GM21423 (cell line): ENCODE results near the gene GLI2.

Source experiments
- ATAC-seq: cut with Tn5 transposase; IDR thresholded peaks from one replicate; pipeline ENCODE4 v1.9.1; 2021; ENCODE audit warnings: mild to moderate bottlenecking, moderate library complexity; ENCODE audit not compliant: unreplicated experiment

GLI2 gene

GRCh38 chr2:120711694-120712093 is 24.0 kb upstream of the GLI2 start:
- no peak for ATAC-seq

- ATAC-seq = no peak
Observed at GRCh38 chr2:120712180-120712681, 23.4 kb upstream of the GLI2 start.

GRCh38 chr2:120715353-120715752 is 20.3 kb upstream of the GLI2 start:
- ATAC-seq = no peak

GRCh38 chr2:120715941-120716340 is 19.7 kb upstream of the GLI2 start:
- ATAC-seq = no peak

DNA sequence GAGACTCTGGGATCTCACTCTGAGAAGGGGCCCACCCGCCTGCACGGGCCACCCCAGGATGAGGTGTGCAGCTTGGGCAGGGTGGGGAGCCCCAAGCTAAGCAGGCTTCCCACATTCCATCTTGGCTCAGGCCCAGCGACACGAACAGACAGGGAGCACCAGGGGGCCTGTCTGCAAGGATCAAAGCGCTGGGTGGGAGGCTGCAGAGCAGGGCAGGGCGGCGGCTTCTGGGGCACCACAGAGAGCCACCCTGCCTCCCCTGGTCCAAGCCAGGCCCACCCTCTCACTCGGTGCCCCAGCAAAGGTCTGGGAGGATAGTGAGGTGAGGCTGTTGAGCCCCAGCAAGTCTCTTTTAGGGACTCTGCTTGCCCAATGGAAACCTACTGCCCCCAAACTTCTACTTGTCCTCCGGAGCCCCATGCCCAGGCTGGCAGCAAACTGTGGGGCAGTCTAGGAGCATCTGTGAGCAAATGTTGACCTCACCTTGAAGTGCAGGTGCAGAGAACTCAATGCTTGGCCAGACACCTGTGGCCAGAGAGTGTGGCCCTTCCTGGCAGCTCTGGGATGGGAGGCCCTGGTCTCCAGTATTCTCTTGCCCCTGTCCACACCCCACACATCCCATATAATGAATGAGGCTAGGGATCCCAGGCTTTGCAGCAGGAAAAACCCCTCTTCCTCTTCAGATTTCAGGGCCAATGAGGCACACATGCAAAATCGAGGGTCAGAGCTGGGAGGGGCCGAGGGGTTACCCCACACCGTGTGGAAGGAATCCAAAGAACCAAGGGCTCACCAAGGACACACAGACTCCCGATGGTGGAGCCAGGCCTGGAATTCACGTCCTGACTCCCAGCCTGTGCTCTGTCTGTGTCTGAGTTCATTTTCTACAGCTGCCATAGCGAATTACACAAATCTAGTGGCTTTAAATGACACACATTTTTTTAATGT is 18.8 kb upstream of the GLI2 start:
- no peak for ATAC-seq

GRCh38 chr2:120719491-120719890 is 16.2 kb upstream of the GLI2 start:
- no peak for ATAC-seq

- no peak for ATAC-seq
Observed at GRCh38 chr2:120720231-120720630, 15.4 kb upstream of the GLI2 start.

DNA sequence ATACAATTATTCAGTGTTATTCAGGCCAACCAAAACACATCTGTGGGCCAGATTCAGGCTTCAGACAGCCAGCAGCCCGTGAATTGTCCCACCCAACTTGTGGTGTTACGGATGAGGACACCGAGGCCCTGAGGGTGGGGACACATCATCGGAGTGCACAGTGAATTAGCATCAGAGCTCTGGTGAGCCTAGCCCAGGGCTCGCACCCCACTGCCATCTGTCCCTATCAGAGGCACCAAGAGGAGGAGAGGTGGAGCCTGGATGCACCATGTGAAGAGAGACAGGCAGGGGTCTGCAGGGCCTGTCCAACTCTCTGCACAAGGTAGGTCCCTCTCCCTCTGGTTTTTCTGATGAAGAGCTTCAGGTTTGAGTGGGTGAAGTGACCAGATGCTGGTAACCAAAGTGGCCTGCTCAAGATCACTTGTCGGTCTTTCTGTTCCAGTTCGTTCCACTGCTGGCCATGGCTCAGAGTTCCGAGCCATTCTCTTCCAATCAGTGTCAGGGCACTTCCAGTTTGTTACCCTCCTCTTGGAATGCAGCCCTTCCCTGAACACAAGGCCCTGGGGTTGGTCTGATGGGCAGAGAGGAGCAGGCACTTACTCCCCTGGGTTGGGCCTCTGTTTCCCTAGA is 14.8 kb upstream of the GLI2 start:
- no peak for ATAC-seq

GRCh38 chr2:120722246-120722567 is 13.5 kb upstream of the GLI2 start:
- no peak for ATAC-seq

GRCh38 chr2:120722568-120723421 is 12.9 kb upstream of the GLI2 start:
- no peak for ATAC-seq

GRCh38 chr2:120726245-120726644 is 9.4 kb upstream of the GLI2 start:
- ATAC-seq = no peak

DNA sequence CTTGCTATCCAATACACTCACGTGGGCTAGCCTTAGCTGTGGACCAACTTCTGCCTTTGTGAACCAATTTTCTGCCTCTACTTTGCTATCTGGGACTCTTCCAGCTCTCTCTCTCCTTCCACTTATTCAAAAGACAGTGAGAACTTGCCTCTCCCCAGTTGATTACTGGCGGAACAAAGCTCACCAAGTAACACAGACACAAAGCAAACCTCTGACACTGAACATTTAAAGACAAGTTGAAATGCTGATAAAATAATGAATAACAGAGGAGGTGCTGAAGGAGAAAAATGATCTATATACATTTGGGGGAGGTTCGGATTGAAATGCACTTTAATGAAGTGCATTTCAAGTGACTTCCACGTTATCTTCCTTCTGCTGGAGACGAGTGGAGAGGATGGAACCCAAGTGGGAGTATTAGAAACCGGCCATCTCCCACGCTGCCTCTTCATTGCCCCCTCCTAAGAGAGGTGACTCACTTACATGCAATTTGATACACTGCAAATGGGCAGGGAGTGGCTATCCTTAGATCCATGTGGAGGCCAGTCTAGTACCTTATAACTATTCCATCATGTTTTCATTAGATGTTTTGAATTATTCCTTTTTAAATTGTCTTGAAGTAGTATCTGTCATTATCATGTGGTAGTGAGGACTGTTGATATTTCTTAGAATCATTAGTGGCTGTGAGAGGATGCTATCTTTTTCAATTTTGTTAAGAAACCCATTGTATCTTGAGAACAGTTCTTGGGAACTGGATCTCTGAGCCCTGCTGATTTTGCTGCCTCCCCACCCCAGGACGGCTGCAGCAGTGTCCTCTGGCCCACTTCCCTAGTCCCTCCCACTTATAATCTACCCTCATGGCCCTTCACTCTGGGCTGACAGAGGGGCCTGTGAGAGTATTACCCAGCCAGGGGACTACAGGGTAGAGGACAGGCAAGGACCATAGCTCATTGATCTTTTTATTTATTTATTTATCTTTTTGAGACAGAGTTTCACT is 6.0 kb upstream of the GLI2 start:
- no peak for ATAC-seq

DNA sequence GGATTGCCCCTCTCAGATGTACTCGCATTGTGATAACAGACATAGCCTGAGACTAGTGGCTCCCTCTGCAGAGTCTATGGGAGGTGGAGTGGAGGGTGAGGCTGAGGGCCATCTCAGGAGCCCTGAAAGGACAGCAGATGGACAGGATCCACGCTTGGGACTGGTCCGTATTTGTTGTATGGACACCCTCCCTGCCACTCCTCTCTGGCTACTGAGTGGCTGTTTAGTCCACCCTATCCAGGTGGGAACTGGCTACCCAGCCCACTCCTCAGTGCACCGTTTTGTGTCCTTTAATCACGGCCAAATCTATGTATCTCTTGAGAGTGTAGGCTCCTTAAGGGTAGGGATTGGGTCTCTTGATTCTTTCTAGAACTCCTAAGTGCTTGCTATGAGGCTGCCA is 4.5 kb upstream of the GLI2 start:
- no peak for ATAC-seq

DNA sequence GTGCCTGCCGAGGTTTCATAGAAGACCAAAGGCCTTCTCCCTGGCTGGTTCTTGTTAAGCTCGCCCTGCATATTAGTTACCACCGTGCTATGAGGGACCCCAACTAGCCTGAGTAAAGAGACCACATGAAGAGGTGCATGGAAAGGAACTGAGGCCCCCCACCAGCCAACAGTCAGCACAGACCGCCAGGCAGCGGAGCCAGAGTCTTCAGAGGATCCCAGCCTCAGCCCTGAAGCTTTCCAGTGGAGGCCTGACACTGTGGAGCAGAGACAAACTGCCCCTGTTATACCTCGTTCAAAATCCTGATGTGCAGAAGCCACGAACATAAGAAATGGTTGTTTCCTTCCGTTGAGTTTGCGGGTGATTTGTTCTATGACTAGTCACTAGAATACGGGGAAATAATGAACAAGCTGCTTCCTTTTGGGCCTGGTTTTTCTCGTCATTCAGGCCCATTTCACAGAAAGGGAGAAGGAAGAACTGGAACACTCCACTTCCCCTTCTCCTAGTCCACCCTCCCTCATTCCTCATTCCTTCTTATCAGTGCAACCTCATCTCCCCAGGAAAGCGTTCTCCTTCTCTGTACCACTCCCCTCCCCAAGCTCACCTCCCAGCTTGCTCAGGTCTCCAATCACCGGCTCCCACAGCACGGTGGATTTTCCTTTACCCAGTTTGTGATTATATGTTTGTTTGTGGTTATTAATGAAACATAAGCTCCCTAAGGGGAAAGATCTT is 3.0 kb upstream of the GLI2 start:
- no peak for ATAC-seq

GRCh38 chr2:120733238-120733932 is 2.3 kb upstream of the GLI2 start:
- no peak for ATAC-seq

DNA sequence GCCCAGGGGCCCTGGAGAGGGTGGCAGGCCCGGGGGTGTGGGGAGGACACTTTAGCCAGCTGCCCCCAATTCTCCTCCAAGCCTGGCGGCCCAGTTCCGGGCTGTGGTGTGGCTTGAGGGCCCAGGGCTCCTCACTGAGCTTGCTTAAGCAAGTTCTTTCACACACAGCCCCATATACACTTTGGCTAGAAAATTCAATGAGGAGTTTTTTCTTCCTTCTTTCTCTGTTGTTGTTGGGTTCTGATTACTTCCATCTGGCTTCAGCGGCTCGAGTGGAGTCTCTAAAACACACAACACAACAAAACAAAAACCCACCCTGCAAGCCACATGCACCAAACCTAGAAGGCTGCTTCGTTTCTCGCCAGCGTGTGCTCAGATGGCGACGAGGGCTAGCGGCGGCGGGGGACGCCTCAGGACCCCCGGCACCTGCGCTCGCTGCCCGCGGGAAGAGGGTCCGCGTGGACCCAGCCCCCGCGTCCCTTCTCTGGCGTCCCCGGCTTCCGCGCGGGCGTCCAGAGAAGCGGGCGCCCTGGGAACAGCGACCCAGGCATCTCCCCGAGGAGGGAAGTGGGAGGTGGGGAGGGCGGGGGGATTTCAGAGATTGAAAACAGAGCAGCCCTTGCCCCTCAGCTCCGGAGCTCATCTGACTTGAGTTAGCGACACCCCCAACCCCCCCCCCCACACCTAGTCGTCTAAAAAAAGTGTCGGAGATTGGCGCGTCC is 577 bp upstream of the GLI2 start:
- ATAC-seq = no peak

DNA sequence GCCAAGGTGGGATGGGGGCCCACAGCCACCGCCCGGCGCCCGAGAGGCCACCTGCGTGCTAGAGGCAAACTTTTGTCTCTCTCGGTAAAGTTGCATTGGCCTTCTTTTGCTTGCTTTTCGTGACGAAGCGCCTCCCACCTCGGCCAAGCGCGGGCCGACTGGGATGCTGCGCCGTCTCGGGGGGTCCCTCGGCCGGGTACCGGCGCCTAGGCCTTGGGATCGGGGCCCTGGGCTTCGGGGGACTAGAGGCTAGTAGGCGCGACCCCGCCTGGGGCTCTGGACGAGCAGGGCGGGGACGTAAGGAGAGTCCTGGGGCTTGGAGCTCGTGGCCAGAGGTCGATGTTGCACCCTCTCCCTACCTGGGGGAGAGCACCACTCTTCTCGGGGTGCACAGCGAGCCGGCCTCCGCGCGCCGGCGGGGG is 545 bp downstream of the GLI2 start:
- ATAC-seq = no peak

DNA sequence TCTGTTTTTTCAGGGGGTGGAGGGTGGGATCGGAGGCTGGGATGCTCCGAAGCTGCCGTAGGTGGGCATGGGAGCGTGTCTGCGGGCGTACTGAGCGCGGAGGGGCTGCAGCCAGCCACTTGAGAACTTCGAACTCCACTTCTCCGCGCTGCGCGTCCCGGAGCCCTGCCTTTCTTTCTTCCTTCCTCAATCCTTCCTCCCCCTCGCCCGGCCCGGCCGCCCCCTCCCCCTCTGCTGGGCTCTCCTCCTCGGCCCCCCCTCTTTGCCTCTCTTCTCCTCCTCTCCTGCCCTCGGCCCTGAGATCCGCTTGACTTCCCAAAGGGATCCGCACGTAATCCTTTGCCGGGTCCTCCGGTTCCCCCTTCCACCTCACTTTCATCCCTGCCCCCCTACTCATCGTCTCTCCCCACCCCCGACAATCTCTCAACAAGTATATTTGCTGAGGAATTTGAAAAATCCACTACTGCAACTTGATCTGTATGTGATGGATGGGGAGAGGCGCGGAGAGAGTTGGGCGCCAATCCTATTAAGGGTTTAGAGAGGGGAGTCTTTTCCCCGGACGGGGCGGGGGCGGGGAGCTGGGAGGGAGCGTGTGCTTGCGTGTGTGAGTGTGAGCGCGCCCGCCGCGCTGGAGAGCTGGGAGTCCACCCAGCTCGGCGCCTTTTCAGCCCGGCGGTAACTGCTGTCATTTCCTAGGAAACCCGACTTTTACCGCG is 1.1 kb downstream of the GLI2 start:
- no peak for ATAC-seq
